Measurements from ENCODE around the gene TRAF7.
"Not testable (repeated sequence)": the region's sequence is repeated elsewhere in the genome, so short reads cannot be mapped to it uniquely, and the experiment has no call there.

TRAF7 gene

GRCh38 chr16:2115591-2115973, 40.0 kb upstream of the TRAF7 start:
- Mint-ChIP-seq H3K27ac (no peak overlapping the region), H3K36me3 (ENCODE audit: low read depth) (no peaks in the 10 kb centered on the region), H3K4me1 (ENCODE audit: low read depth) (no peaks in the 10 kb centered on the region), H3K4me3 (no peak overlapping the region), H3K9me3 (no peaks in the 10 kb centered on the region), H3K27me3 (ENCODE audit: low read depth) (no peaks in the 10 kb centered on the region)

- not testable (repeated sequence) for H3K27ac Mint-ChIP-seq; H3K4me1 Mint-ChIP-seq (ENCODE audit: low read depth); H3K9me3 Mint-ChIP-seq; H3K4me3 Mint-ChIP-seq; H3K36me3 Mint-ChIP-seq (ENCODE audit: low read depth); H3K27me3 Mint-ChIP-seq (ENCODE audit: low read depth)
These were observed 39.2 kb upstream of the TRAF7 start for GRCh38 chr16:2116428-2116827.

DNA sequence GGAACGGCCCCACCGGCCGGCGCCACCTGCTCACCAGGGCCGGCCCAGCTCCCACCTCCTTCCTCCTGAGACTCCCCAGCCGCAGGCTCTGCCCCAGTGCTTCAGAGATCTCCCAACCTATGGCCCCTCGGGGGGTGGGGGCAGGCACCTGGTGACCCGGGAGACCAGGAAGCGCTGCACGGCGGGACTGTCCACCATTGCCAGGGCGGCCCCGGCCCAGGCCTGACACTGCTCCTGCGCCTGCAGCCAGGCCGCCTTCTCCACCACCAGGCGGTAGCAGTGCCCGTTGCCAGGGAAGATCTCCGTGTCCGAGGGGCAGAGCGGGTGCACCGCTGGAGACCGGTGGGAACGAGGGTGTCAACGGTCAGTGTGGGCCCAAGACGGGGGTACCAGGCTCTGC, 38.2 kb upstream of the TRAF7 start:
- not testable (repeated sequence) for H3K27ac Mint-ChIP-seq; H3K27me3 Mint-ChIP-seq (ENCODE audit: low read depth); H3K4me1 Mint-ChIP-seq (ENCODE audit: low read depth); H3K9me3 Mint-ChIP-seq; H3K36me3 Mint-ChIP-seq (ENCODE audit: low read depth); H3K4me3 Mint-ChIP-seq

GRCh38 chr16:2117960-2118722, 37.4 kb upstream of the TRAF7 start:
- H3K4me3 Mint-ChIP-seq; H3K36me3 Mint-ChIP-seq (ENCODE audit: low read depth); H3K27me3 Mint-ChIP-seq (ENCODE audit: low read depth); H3K4me1 Mint-ChIP-seq (ENCODE audit: low read depth); H3K9me3 Mint-ChIP-seq; H3K27ac Mint-ChIP-seq: not testable (repeated sequence)

- not testable (repeated sequence) for H3K4me3 Mint-ChIP-seq; H3K9me3 Mint-ChIP-seq; H3K4me1 Mint-ChIP-seq (ENCODE audit: low read depth); H3K36me3 Mint-ChIP-seq (ENCODE audit: low read depth); H3K27me3 Mint-ChIP-seq (ENCODE audit: low read depth); H3K27ac Mint-ChIP-seq
These were observed 34.3 kb upstream of the TRAF7 start for GRCh38 chr16:2121325-2121724.

GRCh38 chr16:2121853-2122252, 33.7 kb upstream of the TRAF7 start:
- Mint-ChIP-seq H3K27me3 (ENCODE audit: low read depth) (no peaks in the 10 kb centered on the region), H3K4me1 (ENCODE audit: low read depth) (no peaks in the 10 kb centered on the region), H3K36me3 (ENCODE audit: low read depth) (no peaks in the 10 kb centered on the region), H3K9me3 (no peaks in the 10 kb centered on the region), H3K27ac (no peak overlapping the region), H3K4me3 (no peak overlapping the region)

DNA sequence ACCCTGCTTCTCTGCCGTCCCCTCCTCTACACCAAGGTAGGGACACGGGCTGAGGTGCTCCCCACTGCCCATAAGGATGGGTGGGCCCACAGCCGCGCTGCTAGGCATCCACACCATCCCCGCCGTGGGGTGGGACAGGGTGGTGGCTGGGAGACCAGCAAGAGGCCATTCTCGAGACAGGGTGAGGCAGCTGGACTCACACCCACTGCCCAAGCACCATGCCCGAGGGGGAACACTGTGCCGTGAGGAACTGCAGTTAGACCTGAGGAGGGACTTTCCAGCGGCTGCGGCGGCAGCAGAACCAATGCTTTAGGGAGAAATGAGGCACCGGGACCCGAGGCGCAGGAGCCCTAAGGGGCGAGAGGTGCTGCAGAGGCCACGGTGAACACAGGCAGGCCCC, 33.2 kb upstream of the TRAF7 start:
- no peaks in the 10 kb centered on the region for H3K27me3 Mint-ChIP-seq (ENCODE audit: low read depth)
- H3K9me3 Mint-ChIP-seq: no peaks in the 10 kb centered on the region
- H3K27ac Mint-ChIP-seq: no peak overlapping the region
- no peaks in the 10 kb centered on the region for H3K36me3 Mint-ChIP-seq (ENCODE audit: low read depth)
- H3K4me1 Mint-ChIP-seq (ENCODE audit: low read depth): no peaks in the 10 kb centered on the region
- H3K4me3 Mint-ChIP-seq: no peak overlapping the region

GRCh38 chr16:2122934-2123683, 32.5 kb upstream of the TRAF7 start:
- H3K4me1 Mint-ChIP-seq (ENCODE audit: low read depth); H3K27ac Mint-ChIP-seq; H3K36me3 Mint-ChIP-seq (ENCODE audit: low read depth); H3K4me3 Mint-ChIP-seq; H3K9me3 Mint-ChIP-seq; H3K27me3 Mint-ChIP-seq (ENCODE audit: low read depth): not testable (repeated sequence)

- not testable (repeated sequence) for H3K27ac Mint-ChIP-seq
These were observed 31.7 kb upstream of the TRAF7 start for GRCh38 chr16:2123706-2124376.

DNA sequence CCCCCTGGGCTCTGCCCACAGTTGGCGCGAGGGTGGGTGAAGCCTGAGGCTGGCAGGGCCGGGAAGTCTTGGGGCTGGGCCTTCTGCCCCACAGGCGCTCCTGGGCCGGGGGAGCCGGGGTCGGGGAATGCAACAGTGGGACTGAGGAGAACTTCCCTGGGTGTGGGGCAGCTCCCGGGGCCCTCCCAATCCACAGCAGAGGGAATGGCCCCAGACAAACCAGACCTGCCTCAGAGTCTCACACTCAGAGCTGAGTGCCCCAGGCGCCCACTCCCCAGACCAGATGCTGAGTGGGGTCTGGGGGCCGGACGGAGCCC, 31.2 kb upstream of the TRAF7 start:
- not testable (repeated sequence) for H3K27ac Mint-ChIP-seq; H3K4me1 Mint-ChIP-seq (ENCODE audit: low read depth); H3K9me3 Mint-ChIP-seq; H3K27me3 Mint-ChIP-seq (ENCODE audit: low read depth); H3K36me3 Mint-ChIP-seq (ENCODE audit: low read depth); H3K4me3 Mint-ChIP-seq

More at GRCh38 chr16:2123706-2124376, 31.7 kb upstream of the TRAF7 start:
- not testable (repeated sequence) for H3K27me3 Mint-ChIP-seq (ENCODE audit: low read depth); H3K36me3 Mint-ChIP-seq (ENCODE audit: low read depth); H3K9me3 Mint-ChIP-seq; H3K4me1 Mint-ChIP-seq (ENCODE audit: low read depth); H3K4me3 Mint-ChIP-seq

GRCh38 chr16:2124694-2125444, 30.7 kb upstream of the TRAF7 start:
- not testable (repeated sequence) for H3K4me1 Mint-ChIP-seq (ENCODE audit: low read depth); H3K9me3 Mint-ChIP-seq; H3K36me3 Mint-ChIP-seq (ENCODE audit: low read depth); H3K27me3 Mint-ChIP-seq (ENCODE audit: low read depth); H3K27ac Mint-ChIP-seq; H3K4me3 Mint-ChIP-seq

DNA sequence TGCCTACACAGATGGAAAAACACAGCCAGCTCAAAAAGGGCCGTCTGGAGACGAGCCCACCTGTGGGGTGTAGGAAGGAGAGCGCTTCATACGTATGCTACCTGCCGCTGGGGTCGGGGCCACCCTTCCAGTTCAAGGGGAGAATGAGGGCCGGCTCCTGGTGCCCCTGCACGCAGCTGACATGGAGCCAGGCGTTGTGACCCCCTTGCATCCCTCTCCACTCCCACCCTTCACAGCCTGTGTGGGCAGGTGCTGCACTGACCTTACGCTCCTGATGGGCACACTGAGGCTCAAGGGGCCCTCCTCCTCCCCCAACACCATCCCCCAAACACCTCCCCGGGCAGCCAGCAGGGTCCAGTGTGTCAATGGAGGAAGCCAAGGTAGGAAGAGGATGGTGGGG, 30.0 kb upstream of the TRAF7 start:
- not testable (repeated sequence) for H3K27me3 Mint-ChIP-seq (ENCODE audit: low read depth)

DNA sequence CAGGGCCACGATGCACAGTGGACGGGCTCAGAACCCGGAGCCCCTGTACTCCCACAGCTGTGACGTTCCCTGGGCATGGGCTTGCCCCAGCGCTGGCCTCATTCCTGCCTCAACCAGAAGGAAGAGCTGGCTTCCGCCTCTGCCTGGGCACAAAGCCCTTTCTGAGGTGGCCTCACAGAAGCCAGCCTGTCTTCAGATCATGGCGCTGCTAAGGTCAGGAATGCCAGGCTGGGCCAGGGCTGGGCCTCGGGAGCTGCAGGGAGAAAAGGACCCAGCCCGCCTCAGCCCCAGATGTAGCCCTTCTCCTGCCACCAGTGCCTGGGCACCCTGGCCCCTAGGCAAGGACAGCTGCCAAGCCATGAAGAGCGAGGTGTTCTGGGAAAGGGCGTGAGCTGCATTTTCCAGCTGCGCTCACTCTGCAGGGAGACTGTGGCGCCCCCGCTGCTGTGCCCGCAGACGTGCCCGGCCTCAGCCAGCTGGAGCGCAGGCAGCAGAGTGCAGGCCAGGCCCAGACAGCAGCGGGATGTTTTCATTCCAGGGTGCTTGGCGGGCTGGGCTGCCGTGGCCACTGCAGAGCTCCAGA, 29.3 kb upstream of the TRAF7 start:
- H3K9me3 Mint-ChIP-seq; H3K36me3 Mint-ChIP-seq (ENCODE audit: low read depth); H3K4me1 Mint-ChIP-seq (ENCODE audit: low read depth): not testable (repeated sequence)

More for the DNA sequence above, 30.0 kb upstream of the TRAF7 start:
- not testable (repeated sequence) for H3K27ac Mint-ChIP-seq; H3K4me1 Mint-ChIP-seq (ENCODE audit: low read depth); H3K9me3 Mint-ChIP-seq; H3K36me3 Mint-ChIP-seq (ENCODE audit: low read depth); H3K4me3 Mint-ChIP-seq

GRCh38 chr16:2126928-2127556, 28.5 kb upstream of the TRAF7 start:
- not testable (repeated sequence) for H3K27ac Mint-ChIP-seq; H3K9me3 Mint-ChIP-seq; H3K36me3 Mint-ChIP-seq (ENCODE audit: low read depth); H3K4me3 Mint-ChIP-seq; H3K27me3 Mint-ChIP-seq (ENCODE audit: low read depth); H3K4me1 Mint-ChIP-seq (ENCODE audit: low read depth)

More for the DNA sequence above, 29.3 kb upstream of the TRAF7 start:
- not testable (repeated sequence) for H3K27ac Mint-ChIP-seq; H3K27me3 Mint-ChIP-seq (ENCODE audit: low read depth); H3K4me3 Mint-ChIP-seq
